ENCODE measurements around the gene FGD4. TPM values are rescaled to one million over a fixed set of nuclear protein-coding genes. Genes with fewer than 3 reads are reported as not detected.

FGD4 gene
- total and polyA plus RNA-seq, 2 experiments from 2014 or later: 1.1 to 3.4 TPM

DNA sequence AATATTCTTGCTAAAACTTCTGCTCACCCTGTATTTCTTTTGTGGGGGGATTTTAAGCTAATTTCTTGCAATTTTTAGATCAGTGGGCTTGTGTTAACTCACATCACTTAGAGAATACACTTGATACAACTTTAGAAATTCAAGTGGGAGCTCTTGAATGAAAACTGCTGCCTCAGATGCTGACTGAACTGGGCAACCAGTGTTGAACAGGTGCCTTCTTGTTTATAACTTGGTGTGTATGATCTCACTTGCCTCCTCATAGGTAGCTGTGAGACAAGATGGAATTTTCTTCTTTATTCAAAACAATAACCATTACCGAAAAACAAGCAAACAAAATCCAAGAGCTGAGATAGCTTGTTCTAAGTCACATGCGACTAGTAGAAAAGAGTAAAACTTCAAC, 63.5 kb downstream of the FGD4 start:
- Histone ChIP-seq H3K4me3 (no peak overlapping the region), H3K4me2 (ENCODE audit: unreplicated experiment) (no peak overlapping the region), H3K36me3 (ENCODE audit: low read depth) (no peaks in the 10 kb centered on the region), H3K79me2 (ENCODE audit: insufficient read depth) (no peaks in the 10 kb centered on the region), H3K27ac (no peak overlapping the region), H4K20me1 (ENCODE audit: insufficient read depth) (no peaks in the 10 kb centered on the region), H3K9me2 (ENCODE audit: insufficient read depth) (no peaks in the 10 kb centered on the region), H2AFZ (no peak overlapping the region), H3K27me3 (replicated peaks; ENCODE audit: insufficient read depth) (no peaks in the 10 kb centered on the region), H3K9me3 (ENCODE audit: low read depth) (no peaks in the 10 kb centered on the region), H3K9ac (no peak overlapping the region), H3F3A (ENCODE audit: insufficient read depth) (no peaks in the 10 kb centered on the region), H3K4me1 (ENCODE audit: insufficient read depth) (no peaks in the 10 kb centered on the region)
- TF ChIP-seq EZH2phosphoT487 (IDR thresholded peaks at IDR 0.05; ENCODE audit: insufficient read depth, low read depth) (no peak), EZH2 (IDR thresholded peaks at IDR 0.05; ENCODE audit: insufficient read depth, poor library complexity, severe bottlenecking) (no peak)
- in situ Hi-C loops (cut with MboI): no loop called here
- 93% methylated on average over 2 of the region's 2 CpGs for WGBS, 2 experiments (ENCODE audit: low coverage in 1 of 2, low lambda C conversion rate in 2 of 2, missing lambda C conversion rate in 2 of 2)
- no peak for DNase-seq

- Histone ChIP-seq H3K4me2 (ENCODE audit: unreplicated experiment) (no peak overlapping the region), H3K27me3 (replicated peaks; ENCODE audit: insufficient read depth) (no peaks in the 10 kb centered on the region), H3F3A (ENCODE audit: insufficient read depth) (no peaks in the 10 kb centered on the region), H3K9ac (no peak overlapping the region), H2AFZ (no peak overlapping the region), H3K4me3 (no peak overlapping the region), H3K9me3 (ENCODE audit: low read depth) (no peaks in the 10 kb centered on the region), H3K79me2 (ENCODE audit: insufficient read depth) (no peaks in the 10 kb centered on the region), H4K20me1 (ENCODE audit: insufficient read depth) (no peaks in the 10 kb centered on the region), H3K27ac (no peak overlapping the region), H3K36me3 (ENCODE audit: low read depth) (no peaks in the 10 kb centered on the region), H3K4me1 (ENCODE audit: insufficient read depth) (no peaks in the 10 kb centered on the region), H3K9me2 (ENCODE audit: insufficient read depth) (no peaks in the 10 kb centered on the region)
- in situ Hi-C loops (cut with MboI): no loop called here
- DNase-seq: no peak
- WGBS, 2 experiments (ENCODE audit: low coverage in 1 of 2, low lambda C conversion rate in 2 of 2, missing lambda C conversion rate in 2 of 2): 96 to 100% methylated on average over 1 of the region's 1 CpG
- TF ChIP-seq EZH2phosphoT487 (IDR thresholded peaks at IDR 0.05; ENCODE audit: insufficient read depth, low read depth) (no peak), EZH2 (IDR thresholded peaks at IDR 0.05; ENCODE audit: insufficient read depth, poor library complexity, severe bottlenecking) (no peak)
Measured at GRCh38 chr12:32466187-32466586, 66.8 kb downstream of the FGD4 start.

- in situ Hi-C loops (cut with MboI): no loop called here
- Histone ChIP-seq H4K20me1 (ENCODE audit: insufficient read depth) (no peaks in the 10 kb centered on the region), H3F3A (ENCODE audit: insufficient read depth) (no peaks in the 10 kb centered on the region), H3K36me3 (ENCODE audit: low read depth) (no peaks in the 10 kb centered on the region), H3K9me3 (ENCODE audit: low read depth) (no peaks in the 10 kb centered on the region), H3K4me2 (ENCODE audit: unreplicated experiment) (no peak overlapping the region), H3K4me1 (ENCODE audit: insufficient read depth) (no peaks in the 10 kb centered on the region), H3K27me3 (replicated peaks; ENCODE audit: insufficient read depth) (no peaks in the 10 kb centered on the region), H3K9ac (no peak overlapping the region), H3K4me3 (no peak overlapping the region), H3K79me2 (ENCODE audit: insufficient read depth) (no peaks in the 10 kb centered on the region), H3K9me2 (ENCODE audit: insufficient read depth) (no peaks in the 10 kb centered on the region), H2AFZ (no peak overlapping the region), H3K27ac (no peak overlapping the region)
- DNase-seq: no peak
- 57 to 62% methylated on average over 2 of the region's 2 CpGs for WGBS, 2 experiments (ENCODE audit: low coverage in 1 of 2, low lambda C conversion rate in 2 of 2, missing lambda C conversion rate in 2 of 2)
- no peak for TF ChIP-seq EZH2 (IDR thresholded peaks at IDR 0.05; ENCODE audit: insufficient read depth, poor library complexity, severe bottlenecking)
- no peak for TF ChIP-seq EZH2phosphoT487 (IDR thresholded peaks at IDR 0.05; ENCODE audit: insufficient read depth, low read depth)
Measured at GRCh38 chr12:32466986-32467711, 67.8 kb downstream of the FGD4 start.

GRCh38 chr12:32467959-32468863, 68.9 kb downstream of the FGD4 start:
- Histone ChIP-seq H3K36me3 (ENCODE audit: low read depth) (no peaks in the 10 kb centered on the region), H3K79me2 (ENCODE audit: insufficient read depth) (no peaks in the 10 kb centered on the region), H3K27ac (no peak overlapping the region), H3K4me2 (ENCODE audit: unreplicated experiment) (no peak overlapping the region), H3K4me3 (no peak overlapping the region), H4K20me1 (ENCODE audit: insufficient read depth) (no peaks in the 10 kb centered on the region), H3K9ac (no peak overlapping the region), H3K9me3 (ENCODE audit: low read depth) (no peaks in the 10 kb centered on the region), H3F3A (ENCODE audit: insufficient read depth) (no peaks in the 10 kb centered on the region), H2AFZ (no peak overlapping the region), H3K27me3 (replicated peaks; ENCODE audit: insufficient read depth) (no peaks in the 10 kb centered on the region), H3K9me2 (ENCODE audit: insufficient read depth) (no peaks in the 10 kb centered on the region), H3K4me1 (ENCODE audit: insufficient read depth) (no peaks in the 10 kb centered on the region)
- TF ChIP-seq EZH2phosphoT487 (IDR thresholded peaks at IDR 0.05; ENCODE audit: insufficient read depth, low read depth) (no peak), EZH2 (IDR thresholded peaks at IDR 0.05; ENCODE audit: insufficient read depth, poor library complexity, severe bottlenecking) (no peak)
- in situ Hi-C loops (cut with MboI): no loop called here
- WGBS, 2 experiments (ENCODE audit: low coverage in 1 of 2, low lambda C conversion rate in 2 of 2, missing lambda C conversion rate in 2 of 2): 77% methylated on average over 10 of the region's 10 CpGs
- no peak for DNase-seq

Data from GM23248 (cell line).